GM12875 (cell line): Measurements from ENCODE around the gene TMC4.
A peak's percentile ranks its signal among the peaks of the same experiment; 100 is the strongest.

ENCODE experiments used
- H3K4me3 ChIP-seq: one replicate; pipeline ENCODE4 v1.5.1; 2011; ENCODE audit warnings: low read depth, low read length, control low read depth
- CTCF ChIP-seq: IDR thresholded peaks from 2 replicates; pipeline ENCODE4 v1.5.1; 2011; ENCODE audit warnings: low read depth, mild to moderate bottlenecking, control low read depth, inconsistent platforms, low read length, moderate library complexity, borderline replicate concordance; ENCODE audit not compliant: insufficient read depth

TMC4 gene

GRCh38 chr19:54160854-54161253, 12.1 kb downstream of the TMC4 start:
- TF ChIP-seq CTCF: no peak
- H3K4me3 ChIP-seq: peak overlapping the region; percentile 55

- TF ChIP-seq CTCF: no peak
- H3K4me3 ChIP-seq: peak overlapping the region; percentile 55
Measured at GRCh38 chr19:54160182-54160811, 12.7 kb downstream of the TMC4 start.

- peak within 1 kb of the TSS; percentile 57 for H3K4me3 ChIP-seq
- TF ChIP-seq CTCF: no peak
Measured at GRCh38 chr19:54159352-54160181, 13.4 kb downstream of the TMC4 start, which contains the start of gene LENG1. Gene LENG1, minus strand, starts transcription at chr19:54159721. Its CDS starts 26 bp downstream, at chr19:54159695.

GRCh38 chr19:54158812-54159351, 14.1 kb downstream of the TMC4 start:
- no peak for TF ChIP-seq CTCF
- H3K4me3 ChIP-seq: peak overlapping the region; percentile 57

- no peak for TF ChIP-seq CTCF
- no peak overlapping the region for H3K4me3 ChIP-seq
Measured at GRCh38 chr19:54156953-54157352, 16.0 kb downstream of the TMC4 start.

GRCh38 chr19:54156490-54156889, 16.5 kb downstream of the TMC4 start:
- no peak for TF ChIP-seq CTCF
- no peak overlapping the region for H3K4me3 ChIP-seq
